CD4-positive, alpha-beta T cell treated with Interleukin-12 subunit alpha and Interleukin-12 subunit beta, for 1 hour (primary cell): ENCODE results near the gene BRD4.

ENCODE experiments used
- DNase-seq: peaks from one replicate; pipeline ENCODE4 v3.0.0-alpha.2; 2020

BRD4 gene

DNA sequence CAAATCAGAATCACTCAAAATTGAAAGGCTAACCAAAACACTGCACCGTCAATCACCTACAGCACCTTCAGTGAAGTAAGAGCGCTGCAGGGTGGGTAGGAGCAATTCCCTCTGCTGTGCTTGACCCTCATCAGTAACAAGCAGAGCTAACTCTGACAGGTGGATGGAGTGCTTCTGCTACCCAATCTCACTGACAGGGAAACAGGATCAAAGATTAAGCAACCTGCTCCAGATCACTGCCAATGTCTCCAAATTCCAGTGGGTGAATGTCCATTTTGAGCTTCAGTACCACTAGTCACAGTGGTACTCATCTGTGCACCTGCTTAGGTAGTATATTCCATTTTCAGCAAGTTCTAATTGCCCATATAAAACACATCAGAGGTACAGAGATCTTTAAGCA is 25.2 kb downstream of the BRD4 start:
- DNase-seq: no peak

DNA sequence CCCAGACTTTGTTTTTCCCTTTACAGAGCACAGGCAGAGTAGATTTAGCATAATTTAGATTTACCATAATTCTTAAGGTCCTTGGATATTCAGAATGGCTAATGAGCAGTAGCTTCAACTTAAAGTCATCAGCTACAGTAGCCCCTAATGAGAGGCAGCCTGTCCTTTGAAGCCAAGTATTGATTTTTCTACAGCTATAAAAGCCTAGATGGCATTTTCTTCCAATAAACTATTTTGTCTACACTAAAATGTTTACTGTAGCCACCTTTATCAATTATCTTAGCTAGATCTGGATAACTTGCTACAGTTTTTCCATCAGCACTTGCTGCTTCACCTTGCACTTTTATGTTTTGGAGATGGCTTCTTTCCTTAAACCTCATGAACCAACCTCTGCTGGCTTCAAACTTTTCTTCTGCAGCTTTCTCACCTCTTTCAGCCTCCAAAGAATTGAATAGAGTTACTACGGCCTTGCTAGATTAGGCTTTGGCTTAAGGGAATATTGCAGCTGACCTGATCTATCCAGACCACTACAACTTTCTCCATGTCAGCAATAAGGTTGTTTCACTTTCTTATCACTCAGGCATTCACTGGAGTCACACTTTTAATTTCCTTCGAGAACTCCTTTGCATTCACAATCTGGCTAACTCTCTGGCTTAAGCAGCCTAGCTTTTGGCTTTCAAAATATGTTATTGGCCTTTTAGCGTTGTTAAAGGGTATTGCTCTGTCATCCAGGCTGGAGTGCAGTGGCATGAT is 26.6 kb downstream of the BRD4 start:
- no peak for DNase-seq

DNA sequence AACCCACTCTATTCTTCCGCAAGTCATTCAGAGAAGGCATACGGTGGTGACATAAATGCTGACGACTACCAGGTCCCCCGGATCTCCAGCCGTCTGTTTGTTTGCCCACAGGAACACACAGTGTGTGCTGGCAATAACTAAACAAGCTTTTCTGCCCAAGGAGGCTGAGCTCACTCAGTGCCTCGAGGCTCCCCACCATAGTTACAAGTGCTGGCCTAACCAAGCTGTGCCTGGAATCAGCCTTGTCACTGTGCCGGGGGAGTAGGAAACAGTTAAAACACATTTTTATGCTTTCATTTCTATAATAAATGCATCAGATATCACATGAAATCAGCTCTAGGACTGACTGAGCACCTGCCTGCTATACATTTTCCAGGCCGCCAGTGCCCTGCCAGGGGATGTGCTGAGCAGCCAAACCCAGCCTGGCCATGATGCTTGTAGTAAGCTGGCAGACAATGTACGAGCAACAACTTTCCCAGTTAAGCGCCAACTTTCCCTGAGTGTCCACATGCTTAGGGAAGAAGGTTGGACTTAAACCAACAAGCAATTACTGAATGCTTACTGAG is 28.1 kb downstream of the BRD4 start:
- no peak for DNase-seq

- DNase-seq: no peak
These were observed 29.1 kb downstream of the BRD4 start for GRCh38 chr19:15303105-15303780.

- DNase-seq: no peak
These were observed 31.7 kb downstream of the BRD4 start for GRCh38 chr19:15300533-15301197.

DNA sequence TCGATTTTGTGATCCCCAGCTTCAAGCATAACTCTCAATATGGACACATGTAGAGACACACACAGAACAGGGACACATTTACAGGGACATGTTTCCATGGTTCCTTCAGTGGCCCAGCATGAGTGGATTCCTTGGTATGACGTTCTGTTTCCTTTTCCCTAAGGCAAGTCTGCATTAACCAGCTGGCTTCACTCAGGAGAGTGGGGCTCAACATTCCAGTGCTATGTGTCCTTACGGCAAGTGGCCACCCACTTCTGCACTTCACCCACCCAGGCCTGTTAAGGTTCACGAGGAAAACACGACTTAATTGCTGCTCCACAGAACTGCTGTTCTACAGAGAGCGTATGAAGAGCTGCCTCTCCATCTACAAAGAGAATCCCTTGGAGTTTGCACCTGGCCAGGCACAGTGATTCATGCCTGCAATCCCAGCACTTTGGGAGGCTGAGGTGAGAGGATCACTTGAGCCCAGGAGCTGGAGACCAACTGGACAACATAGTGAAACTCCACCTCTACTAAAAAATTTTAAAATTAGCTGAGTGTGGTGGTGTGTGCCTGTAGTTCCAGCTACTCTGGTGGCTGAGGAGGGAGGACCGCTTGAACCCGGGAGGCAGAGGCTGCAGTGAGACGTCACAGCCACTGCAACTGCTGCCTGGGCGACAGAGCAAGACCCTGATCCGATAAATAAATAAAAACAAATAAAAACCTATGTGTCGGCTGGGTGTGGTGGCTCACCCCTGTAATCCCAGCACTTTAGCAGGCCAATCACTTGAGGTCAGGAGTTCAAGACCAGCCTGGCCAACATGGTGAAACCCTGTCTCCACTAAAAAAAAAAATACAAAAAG is 32.5 kb downstream of the BRD4 start:
- DNase-seq: no peak

DNA sequence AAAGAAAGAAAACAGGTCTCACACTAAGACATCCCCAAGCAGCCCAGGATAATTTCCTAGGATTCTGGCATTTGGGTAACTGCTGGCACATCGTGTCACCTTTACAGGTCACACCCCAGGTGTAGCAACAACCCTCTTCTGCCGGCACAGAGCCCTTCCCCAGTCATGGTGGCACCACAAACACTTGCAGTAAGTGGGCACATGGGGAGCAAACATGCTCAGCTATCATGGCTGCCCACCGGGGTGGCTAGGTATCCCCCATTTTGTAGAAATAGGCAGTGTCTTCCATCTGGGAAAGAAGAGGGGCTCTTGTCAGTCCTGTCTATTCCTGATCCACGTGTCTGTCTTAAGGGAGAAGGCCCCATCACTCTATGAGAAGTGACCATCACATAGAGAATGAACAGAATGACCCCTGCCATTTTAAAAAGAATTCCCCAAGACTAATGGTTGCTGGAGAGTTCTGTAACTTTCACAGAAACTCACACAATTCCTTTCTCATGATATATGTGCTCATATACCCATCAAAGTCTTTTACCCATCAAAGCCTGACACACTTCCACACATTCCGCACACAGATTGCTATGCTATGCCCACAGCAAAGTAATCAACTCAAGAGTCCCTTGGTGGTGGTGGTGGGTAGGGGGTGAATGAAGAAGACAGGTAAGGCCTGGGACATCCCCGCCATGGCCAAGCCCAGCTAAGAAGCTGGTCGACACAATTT is 33.3 kb downstream of the BRD4 start:
- no peak for DNase-seq

- DNase-seq: no peak
These were observed 34.7 kb downstream of the BRD4 start for GRCh38 chr19:15297416-15298224.

- DNase-seq: no peak
These were observed 35.4 kb downstream of the BRD4 start for GRCh38 chr19:15296841-15297415.

DNA sequence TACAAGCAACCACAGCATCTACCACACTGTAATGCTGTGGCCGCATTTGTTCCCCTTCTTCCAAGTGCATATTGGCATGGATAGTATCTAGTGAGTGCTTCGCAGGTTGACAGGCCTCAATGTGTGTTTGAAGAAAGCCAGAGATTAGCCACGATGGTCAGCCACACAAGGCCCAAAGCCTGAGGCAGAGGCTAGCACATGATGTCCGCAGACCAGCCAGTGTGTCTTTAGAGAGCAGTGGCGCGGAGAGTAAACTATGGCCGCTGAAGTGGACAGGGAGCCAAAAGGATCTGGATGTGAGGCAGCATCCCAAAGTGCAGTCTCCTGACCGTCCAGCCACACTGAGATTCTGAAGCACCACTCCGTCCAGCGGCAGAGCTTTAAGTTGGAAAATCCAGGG is 36.0 kb downstream of the BRD4 start:
- no peak for DNase-seq

DNA sequence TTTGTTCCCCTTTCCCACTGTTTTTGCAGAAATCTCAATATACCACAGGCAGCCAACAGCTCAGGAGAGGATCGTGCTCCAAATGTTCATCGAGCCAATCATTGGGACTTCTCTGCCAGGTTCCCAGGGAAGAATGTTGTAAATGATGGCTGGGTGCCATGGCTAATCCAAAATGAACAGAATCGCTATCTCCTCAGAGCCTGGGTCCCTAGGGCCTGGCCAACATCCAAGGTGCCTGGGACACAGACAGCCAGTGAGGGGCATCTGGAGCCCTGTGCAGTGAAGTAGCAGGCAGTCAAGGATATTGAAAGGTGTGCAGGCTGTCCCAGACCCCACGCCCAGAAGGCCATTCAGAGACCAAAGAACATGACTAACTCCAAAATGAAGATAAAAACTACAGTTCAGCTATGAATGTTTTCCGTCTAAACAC is 37.8 kb downstream of the BRD4 start:
- DNase-seq: no peak

- DNase-seq: no peak
These were observed 38.4 kb downstream of the BRD4 start for GRCh38 chr19:15293781-15294491.

- no peak for DNase-seq
These were observed 39.3 kb downstream of the BRD4 start for GRCh38 chr19:15292847-15293582.

DNA sequence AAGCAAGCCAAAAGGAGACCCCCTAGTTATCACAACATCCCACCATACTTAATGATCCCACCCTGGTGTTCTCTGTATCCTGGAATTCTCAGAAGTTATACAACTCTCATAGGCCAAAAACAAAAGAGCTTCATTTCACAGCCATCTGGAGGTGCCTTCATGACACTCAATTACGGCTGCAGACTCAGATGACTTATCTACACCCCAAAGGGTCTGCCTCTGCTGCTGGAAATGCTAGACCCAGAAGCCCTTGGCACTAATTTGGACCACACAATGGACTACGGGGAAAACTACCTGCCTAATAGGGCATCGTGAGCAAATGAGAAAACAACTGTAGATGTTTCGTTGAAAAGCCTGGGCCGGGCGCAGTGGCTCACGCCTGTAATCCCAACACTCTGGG is 40.2 kb downstream of the BRD4 start:
- DNase-seq: no peak

GRCh38 chr19:15291548-15292021 is 40.8 kb downstream of the BRD4 start:
- no peak for DNase-seq

DNA sequence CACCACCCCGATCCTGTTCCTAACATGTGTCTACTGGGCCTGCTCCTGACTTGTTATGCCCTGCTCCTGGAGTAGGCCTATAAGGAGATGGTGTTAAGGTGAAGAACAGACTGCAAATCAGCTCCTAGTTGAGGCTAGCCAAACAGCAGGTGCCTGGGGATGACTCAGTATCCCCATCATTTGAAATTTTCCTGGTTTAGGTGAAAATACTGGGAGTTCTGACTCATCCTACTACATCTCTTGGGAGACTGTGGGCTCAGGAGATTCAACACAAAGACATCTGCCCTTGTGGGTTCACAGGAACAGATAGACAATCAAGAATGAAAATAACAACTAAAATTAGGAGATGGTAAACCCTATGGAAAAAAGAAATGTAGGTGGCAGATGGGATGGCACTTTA is 41.2 kb downstream of the BRD4 start:
- DNase-seq: no peak

DNA sequence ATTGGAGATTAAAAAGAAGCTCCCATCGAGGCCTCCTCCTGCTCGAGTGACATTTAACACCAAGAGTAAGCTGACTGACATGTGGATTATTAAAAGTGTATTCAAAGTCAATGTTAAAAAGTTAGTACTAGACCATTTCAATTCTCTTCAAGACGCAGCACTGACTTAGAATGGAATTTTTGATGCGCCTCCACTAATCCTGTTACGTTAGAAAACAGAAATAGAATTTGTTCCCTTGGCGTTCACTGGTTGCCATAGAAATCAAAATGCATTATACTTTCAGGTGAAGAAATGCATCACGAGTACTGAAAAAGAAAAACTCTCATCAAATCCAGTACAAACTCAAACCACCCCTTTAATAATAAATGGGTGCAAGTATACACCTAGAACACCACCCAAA is 42.2 kb downstream of the BRD4 start:
- no peak for DNase-seq

DNA sequence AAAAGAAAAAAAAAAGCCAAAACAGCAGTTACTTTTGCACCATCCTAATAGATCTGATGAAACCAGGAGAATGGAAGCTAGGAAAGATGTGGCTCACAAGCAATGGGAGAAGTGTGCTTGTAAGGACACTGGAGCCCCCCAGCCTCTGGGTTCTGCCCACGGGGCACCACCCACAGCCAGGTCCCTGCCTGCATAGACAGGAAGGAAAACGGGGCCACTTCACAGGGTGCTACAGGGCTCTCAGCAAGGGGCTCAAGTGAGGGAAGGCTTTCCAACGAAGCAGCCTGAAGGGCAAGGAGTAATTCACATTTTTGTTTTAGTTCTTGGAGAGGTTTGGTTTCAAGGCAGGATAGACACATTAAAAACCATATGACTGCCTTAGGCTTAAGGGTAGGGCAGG is 42.7 kb downstream of the BRD4 start:
- DNase-seq: no peak
